GM20000 (cell line): ENCODE results near the gene LPAR1.

Experiments
- DNase-seq: peaks from one replicate; pipeline ENCODE4 v3.0.0; 2012; ENCODE audit warnings: low spot score
- CTCF ChIP-seq: IDR thresholded peaks from 2 replicates; pipeline ENCODE4 v1.5.1; 2012; ENCODE audit warnings: mild to moderate bottlenecking, control low read depth; ENCODE audit errors: extremely low read depth, missing control alignments

LPAR1 gene

DNA sequence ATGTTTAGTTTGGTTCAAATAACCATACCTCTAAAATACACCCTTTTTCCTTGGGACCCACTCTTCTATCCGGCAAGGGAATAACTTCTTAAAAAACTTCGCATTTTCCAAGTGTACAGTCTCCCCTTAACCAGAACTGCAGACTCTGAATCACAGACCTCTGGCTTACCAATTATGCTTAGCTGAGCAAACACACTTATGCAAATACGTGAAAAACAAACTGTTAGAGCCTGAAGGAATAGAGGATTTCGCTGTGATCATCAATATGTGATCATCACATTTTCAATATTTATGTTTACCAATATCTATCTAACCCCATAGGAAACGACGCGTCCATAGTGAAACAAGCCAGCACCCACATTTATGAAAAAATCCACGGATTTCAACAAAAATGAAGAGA lies 1.3 kb downstream of the LPAR1 start:
- no peak for TF ChIP-seq CTCF
- no peak for DNase-seq

DNA sequence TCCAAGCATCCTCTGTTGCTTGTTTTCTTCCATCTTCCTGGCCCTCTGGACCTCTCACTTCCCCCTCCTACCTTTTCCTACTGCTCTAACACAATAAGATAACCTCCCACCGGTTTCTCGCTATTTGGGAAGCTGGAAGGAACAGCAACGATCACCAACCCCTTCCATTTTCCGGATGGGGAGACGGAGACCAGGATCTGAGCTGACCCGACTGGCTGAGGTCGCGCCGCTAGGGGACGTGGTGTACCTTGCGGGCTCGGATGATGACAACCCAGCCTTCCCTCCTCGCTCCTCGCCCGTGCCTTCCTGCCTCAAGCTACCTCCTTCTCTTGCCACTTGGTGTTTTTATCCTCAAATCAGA lies 1.9 kb downstream of the LPAR1 start:
- no peak for TF ChIP-seq CTCF
- DNase-seq, result no peak

DNA sequence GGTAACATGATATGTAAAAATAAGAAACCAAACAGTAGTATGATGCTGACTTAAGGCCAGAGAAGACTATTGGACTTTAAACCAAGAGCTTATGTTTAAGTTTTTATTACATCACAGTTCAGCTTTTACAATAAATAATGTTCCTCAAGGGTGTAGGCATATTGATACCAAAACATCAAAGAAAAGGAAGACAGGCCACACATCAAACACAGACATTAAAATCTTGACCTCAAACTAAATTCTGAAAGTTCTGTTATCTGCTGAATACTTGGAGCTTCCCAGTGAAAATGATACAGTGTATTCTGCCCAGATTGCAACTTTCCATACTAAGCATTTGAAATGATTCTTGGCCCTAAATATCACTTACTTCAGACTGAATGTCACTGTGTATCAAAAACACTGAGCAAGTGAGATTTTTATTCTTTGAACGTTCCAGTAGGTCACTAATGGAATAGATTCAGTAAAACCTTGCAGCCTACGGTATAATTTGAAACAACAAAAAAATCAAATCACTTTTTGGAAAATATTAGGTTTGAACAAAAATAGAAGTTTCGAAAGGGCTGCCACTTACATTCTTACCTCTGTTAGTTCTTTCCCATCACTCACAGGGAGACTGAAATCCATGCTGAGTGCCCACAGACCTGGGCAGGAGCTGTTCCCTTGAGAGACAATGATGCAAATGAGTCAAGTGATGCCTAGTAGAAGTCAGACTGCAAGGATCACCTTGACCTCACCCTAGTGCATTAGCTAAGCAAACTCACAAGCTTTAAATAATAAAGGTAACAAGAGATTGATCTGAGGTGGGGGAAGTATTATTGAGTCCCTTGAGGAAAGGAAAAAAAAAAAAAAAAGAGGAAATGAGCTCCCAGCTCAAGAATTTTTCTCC lies 2.5 kb downstream of the LPAR1 start:
- no peak for TF ChIP-seq CTCF
- DNase-seq, result no peak

DNA sequence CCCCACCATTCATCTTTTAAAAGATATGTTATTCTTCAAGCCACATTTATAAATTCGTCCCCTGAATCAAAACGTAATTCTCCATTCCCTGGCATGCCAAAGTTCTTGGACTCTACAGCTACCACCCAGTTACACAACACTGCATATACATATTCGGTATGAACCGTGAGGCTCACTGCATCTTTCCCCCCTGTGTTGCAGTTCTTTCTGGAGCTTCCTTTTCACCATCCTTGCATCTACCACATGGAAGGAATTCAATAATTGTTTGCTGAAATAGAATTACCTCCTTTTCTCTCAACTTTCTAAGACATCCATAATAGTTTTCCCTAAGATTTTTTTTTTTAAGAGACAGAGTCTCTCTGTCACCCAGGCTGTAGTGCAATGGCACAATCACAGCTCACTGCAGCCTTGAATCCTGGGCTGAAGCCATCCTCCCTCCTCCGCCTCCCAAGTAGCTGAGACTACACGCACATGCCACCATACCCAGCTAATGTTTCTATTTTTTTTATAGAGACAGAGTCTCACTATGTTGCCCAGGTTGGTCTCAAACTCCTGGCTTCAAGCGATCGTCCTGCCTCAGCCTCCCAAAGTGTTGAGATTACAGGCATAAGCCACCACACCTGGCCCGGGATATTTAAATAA lies 3.3 kb downstream of the LPAR1 start:
- TF ChIP-seq CTCF, result no peak
- no peak for DNase-seq

- no peak for DNase-seq
- no peak for TF ChIP-seq CTCF
These were observed 3.9 kb downstream of the LPAR1 start for GRCh38 chr9:111034170-111034897.

DNA sequence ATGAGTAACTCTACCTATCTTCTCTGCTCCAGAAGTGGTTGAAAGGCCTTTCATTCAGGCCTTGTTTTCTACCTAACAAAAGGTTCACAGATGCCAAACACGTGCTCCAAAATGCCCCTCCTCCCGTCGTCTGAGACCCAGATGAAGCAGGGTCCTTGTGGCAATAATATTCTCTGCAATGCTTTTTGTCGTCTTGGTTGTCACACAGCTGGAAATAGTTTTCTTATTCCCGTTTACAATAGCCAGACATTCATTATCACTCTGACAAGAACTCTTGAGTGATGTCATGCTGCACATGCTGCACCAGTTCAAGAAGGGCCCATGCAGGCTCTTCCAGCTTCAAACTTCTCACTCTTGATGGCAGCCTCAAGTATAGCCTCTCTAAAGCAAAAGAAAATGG lies 7.8 kb downstream of the LPAR1 start:
- TF ChIP-seq CTCF, result no peak
- DNase-seq, result no peak

GRCh38 chr9:111029260-111029659 lies 9.0 kb downstream of the LPAR1 start:
- no peak for TF ChIP-seq CTCF
- no peak for DNase-seq
